Measurements from ENCODE around the gene LRRC31. TPM values are rescaled to one million over a fixed set of nuclear protein-coding genes. Genes with fewer than 3 reads are reported as not detected.

LRRC31 gene
- total RNA-seq, 1 donor from 2014 or later, result 0.07 TPM

GRCh38 chr3:169822540-169822939 is 47.2 kb downstream of the LRRC31 start:
- DNase-seq (ENCODE audit: low spot score), result no peak
- no peak overlapping the region for H3K27ac Mint-ChIP-seq
- H3K27me3 Mint-ChIP-seq (ENCODE audit: low read depth), result peaks cover 21% of the 10 kb centered on the region
- H3K36me3 Mint-ChIP-seq (ENCODE audit: low read depth), result no peaks in the 10 kb centered on the region
- no peaks in the 10 kb centered on the region for H3K4me1 Mint-ChIP-seq (ENCODE audit: low read depth)
- intact Hi-C loops (cut with micrococcal nuclease), result no loop called here
- H3K9me3 Mint-ChIP-seq, result no peaks in the 10 kb centered on the region
- H3K4me3 Mint-ChIP-seq (ENCODE audit: low read depth), result no peak overlapping the region

DNA sequence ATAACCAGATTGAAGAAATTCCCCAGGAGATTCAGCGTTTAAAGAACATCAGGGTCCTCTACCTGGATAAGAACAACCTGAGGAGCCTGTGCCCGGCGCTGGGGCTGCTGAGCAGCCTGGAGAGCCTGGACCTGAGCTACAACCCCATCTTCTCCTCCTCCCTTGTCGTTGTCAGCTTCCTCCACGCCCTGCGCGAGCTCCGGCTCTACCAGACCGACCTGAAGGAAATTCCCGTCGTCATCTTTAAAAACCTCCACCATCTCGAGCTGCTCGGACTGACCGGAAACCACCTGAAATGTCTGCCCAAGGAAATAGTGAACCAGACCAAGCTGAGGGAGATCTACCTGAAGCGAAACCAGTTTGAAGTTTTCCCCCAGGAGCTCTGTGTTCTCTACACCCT is 47.6 kb downstream of the LRRC31 start:
- no peak overlapping the region for H3K27ac Mint-ChIP-seq
- no peaks in the 10 kb centered on the region for H3K9me3 Mint-ChIP-seq
- H3K4me3 Mint-ChIP-seq (ENCODE audit: low read depth), result no peak overlapping the region
- no peaks in the 10 kb centered on the region for H3K4me1 Mint-ChIP-seq (ENCODE audit: low read depth)
- DNase-seq (ENCODE audit: low spot score), result no peak
- intact Hi-C loops (cut with micrococcal nuclease), result no loop called here
- H3K27me3 Mint-ChIP-seq (ENCODE audit: low read depth), result peaks cover 25% of the 10 kb centered on the region
- H3K36me3 Mint-ChIP-seq (ENCODE audit: low read depth), result no peaks in the 10 kb centered on the region

GRCh38 chr3:169818316-169818715 is 51.4 kb downstream of the LRRC31 start:
- intact Hi-C loops (cut with micrococcal nuclease), result no loop called here
- no peak overlapping the region for H3K27ac Mint-ChIP-seq
- peaks cover 24% of the 10 kb centered on the region for H3K9me3 Mint-ChIP-seq
- H3K36me3 Mint-ChIP-seq (ENCODE audit: low read depth), result peaks cover 12% of the 10 kb centered on the region
- H3K4me3 Mint-ChIP-seq (ENCODE audit: low read depth), result no peak overlapping the region
- H3K4me1 Mint-ChIP-seq (ENCODE audit: low read depth), result peaks cover 10% of the 10 kb centered on the region
- peaks cover 35% of the 10 kb centered on the region for H3K27me3 Mint-ChIP-seq (ENCODE audit: low read depth)
- no peak for DNase-seq (ENCODE audit: low spot score)

DNA sequence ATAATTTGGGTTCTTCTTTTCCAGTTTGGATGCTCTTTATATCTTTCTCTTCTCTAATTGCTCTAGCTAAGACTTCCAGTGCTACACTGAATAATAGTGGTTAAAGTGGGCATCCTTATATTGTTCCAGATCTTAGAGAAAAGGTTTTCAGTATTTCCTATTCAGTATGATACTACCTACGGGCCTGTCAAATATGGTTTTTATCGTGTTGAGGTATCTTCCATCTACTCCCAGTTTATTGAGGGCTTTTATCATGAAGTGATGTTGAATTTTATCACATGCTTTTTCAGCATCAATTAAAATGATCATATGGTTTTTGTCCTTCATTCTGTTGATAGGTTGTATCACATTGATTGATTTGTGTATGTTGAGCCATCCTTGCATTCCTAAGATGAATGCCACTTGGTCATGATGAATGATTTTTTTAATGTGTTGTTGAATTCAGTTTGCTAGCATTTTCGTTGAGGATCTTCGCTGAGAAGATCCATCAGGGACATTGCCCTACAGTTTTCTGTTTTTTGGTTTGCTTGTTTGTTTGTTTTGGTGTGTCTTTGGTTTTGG is 54.1 kb downstream of the LRRC31 start:
- Mint-ChIP-seq H3K27me3 (ENCODE audit: low read depth) (peaks cover 33% of the 10 kb centered on the region), H3K27ac (no peak overlapping the region), H3K36me3 (ENCODE audit: low read depth) (peaks cover 12% of the 10 kb centered on the region), H3K4me3 (ENCODE audit: low read depth) (no peak overlapping the region), H3K9me3 (peaks cover 24% of the 10 kb centered on the region), H3K4me1 (ENCODE audit: low read depth) (peaks cover 24% of the 10 kb centered on the region)
- no peak for DNase-seq (ENCODE audit: low spot score)
- intact Hi-C loops (cut with micrococcal nuclease), result no loop called here

- H3K27me3 Mint-ChIP-seq (ENCODE audit: low read depth), result peaks cover 22% of the 10 kb centered on the region
- H3K4me3 Mint-ChIP-seq (ENCODE audit: low read depth), result peak overlapping the region; percentile 87
- H3K9me3 Mint-ChIP-seq, result peaks cover 24% of the 10 kb centered on the region
- peak overlapping the region; percentile 95 for H3K27ac Mint-ChIP-seq
- H3K36me3 Mint-ChIP-seq (ENCODE audit: low read depth), result peaks cover 12% of the 10 kb centered on the region
- intact Hi-C loops (cut with micrococcal nuclease), result loop anchor here (1.0 to 5.0 kb wide), 5 partner anchors 41 to 367 kb away; partner anchors contain the start of genes MYNN, PHC3, SEC62 and TERC
- peaks cover 29% of the 10 kb centered on the region for H3K4me1 Mint-ChIP-seq (ENCODE audit: low read depth)
- DNase-seq (ENCODE audit: low spot score), result peak; percentile 74
These were observed 55.8 kb downstream of the LRRC31 start for GRCh38 chr3:169813757-169814517.

DNA sequence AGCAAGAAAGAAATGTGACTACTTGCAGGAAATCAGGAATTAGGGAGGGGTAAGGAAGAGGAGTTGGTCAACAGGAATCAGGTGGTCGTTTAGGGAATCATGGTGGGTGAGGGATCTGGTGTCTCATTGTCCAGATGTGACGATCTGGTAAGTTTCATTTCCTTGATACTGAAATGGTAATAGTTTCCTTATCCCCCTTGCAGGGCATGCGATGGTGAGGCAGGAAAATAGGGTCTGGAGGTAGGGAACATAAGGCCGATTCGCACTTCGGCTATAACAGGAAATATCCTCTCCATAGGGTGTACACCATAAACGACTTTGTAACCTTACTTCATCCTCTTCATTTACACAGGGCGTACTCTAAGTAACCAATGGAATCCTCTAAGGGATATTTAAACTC is 56.5 kb downstream of the LRRC31 start:
- peak overlapping the region; percentile 95 for H3K27ac Mint-ChIP-seq
- peaks cover 24% of the 10 kb centered on the region for H3K9me3 Mint-ChIP-seq
- peak overlapping the region; percentile 87 for H3K4me3 Mint-ChIP-seq (ENCODE audit: low read depth)
- peaks cover 13% of the 10 kb centered on the region for H3K36me3 Mint-ChIP-seq (ENCODE audit: low read depth)
- no peak for DNase-seq (ENCODE audit: low spot score)
- H3K27me3 Mint-ChIP-seq (ENCODE audit: low read depth), result peaks cover 21% of the 10 kb centered on the region
- peaks cover 34% of the 10 kb centered on the region for H3K4me1 Mint-ChIP-seq (ENCODE audit: low read depth)
- intact Hi-C loops (cut with micrococcal nuclease), result loop anchor here (1.0 to 5.0 kb wide), 5 partner anchors 40 to 368 kb away; partner anchors contain the start of genes MYNN, PHC3, SEC62 and TERC

GRCh38 chr3:169812332-169813235 is 57.2 kb downstream of the LRRC31 start, which contains the start of the genes LRRC34 and LRRIQ4:
Gene LRRC34, minus strand, starts transcription at chr3:169812904. Its CDS starts 356 bp downstream, at chr3:169812548.
Gene LRRIQ4, plus strand, starts transcription at chr3:169812870. Its CDS starts 9,052 bp downstream, at chr3:169821922.
- peak; percentile 66 for DNase-seq (ENCODE audit: low spot score)
- Mint-ChIP-seq H3K27me3 (ENCODE audit: low read depth) (peaks cover 15% of the 10 kb centered on the region), H3K27ac (peak within 1 kb of the TSS; percentile 95), H3K36me3 (ENCODE audit: low read depth) (peaks cover 14% of the 10 kb centered on the region), H3K9me3 (peaks cover 24% of the 10 kb centered on the region), H3K4me3 (ENCODE audit: low read depth) (peak within 1 kb of the TSS; percentile 87), H3K4me1 (ENCODE audit: low read depth) (peaks cover 37% of the 10 kb centered on the region)
- intact Hi-C loops (cut with micrococcal nuclease), result loop anchor here (1.0 to 5.0 kb wide), 5 partner anchors 39 to 368 kb away; partner anchors contain the start of genes MYNN, PHC3, SEC62 and TERC

DNA sequence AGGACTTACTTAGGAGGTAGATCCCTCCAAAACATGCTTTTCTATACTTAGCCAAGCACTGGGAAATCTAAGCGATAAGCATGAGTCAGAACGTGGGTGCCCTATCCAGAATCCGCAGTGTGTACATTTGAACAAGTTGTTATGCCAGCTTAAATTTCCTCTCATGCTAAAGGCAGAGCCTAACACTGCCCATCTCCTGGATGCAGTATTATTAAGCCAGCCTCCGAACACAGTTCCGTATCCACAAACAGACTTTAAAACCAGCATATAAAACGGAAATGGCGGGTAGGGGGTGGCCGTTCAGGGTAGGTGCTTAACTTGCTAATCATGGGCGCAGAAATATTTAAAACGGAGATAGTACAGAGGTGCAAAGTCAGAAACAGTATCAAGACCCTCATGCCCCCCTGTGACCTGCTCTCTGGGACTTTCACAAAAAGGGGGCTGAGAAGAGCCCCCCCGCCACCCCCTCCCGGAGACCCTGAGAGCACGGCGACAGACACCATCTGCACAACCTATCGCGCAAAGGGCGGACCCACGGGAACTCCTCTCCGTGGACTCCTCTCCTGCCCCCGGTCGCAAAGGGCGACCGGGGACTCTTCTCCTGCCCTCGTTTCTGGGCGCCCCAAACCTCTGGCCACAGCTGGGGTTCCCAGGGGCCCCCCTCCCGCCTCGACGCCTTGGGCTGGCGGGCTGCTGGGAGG is 58.0 kb downstream of the LRRC31 start:
- no peak for DNase-seq (ENCODE audit: low spot score)
- Mint-ChIP-seq H3K27ac (peak overlapping the region; percentile 80), H3K36me3 (ENCODE audit: low read depth) (peaks cover 14% of the 10 kb centered on the region), H3K27me3 (ENCODE audit: low read depth) (peaks cover 8% of the 10 kb centered on the region), H3K4me3 (ENCODE audit: low read depth) (peak overlapping the region; percentile 87), H3K9me3 (peaks cover 24% of the 10 kb centered on the region), H3K4me1 (ENCODE audit: low read depth) (peaks cover 37% of the 10 kb centered on the region)
- intact Hi-C loops (cut with micrococcal nuclease), result loop anchor here (2.0 to 5.0 kb wide), 4 partner anchors 47 to 369 kb away; partner anchors contain the start of genes PHC3, SEC62 and TERC

GRCh38 chr3:169809230-169809795 is 60.4 kb downstream of the LRRC31 start:
- no peak for DNase-seq (ENCODE audit: low spot score)
- H3K9me3 Mint-ChIP-seq, result peaks cover 1% of the 10 kb centered on the region
- peaks cover 10% of the 10 kb centered on the region for H3K36me3 Mint-ChIP-seq (ENCODE audit: low read depth)
- peak overlapping the region; percentile 10 for H3K4me3 Mint-ChIP-seq (ENCODE audit: low read depth)
- intact Hi-C loops (cut with micrococcal nuclease), result no loop called here
- peak overlapping the region; percentile 40 for H3K27ac Mint-ChIP-seq
- H3K4me1 Mint-ChIP-seq (ENCODE audit: low read depth), result peaks cover 36% of the 10 kb centered on the region
- H3K27me3 Mint-ChIP-seq (ENCODE audit: low read depth), result no peaks in the 10 kb centered on the region

DNA sequence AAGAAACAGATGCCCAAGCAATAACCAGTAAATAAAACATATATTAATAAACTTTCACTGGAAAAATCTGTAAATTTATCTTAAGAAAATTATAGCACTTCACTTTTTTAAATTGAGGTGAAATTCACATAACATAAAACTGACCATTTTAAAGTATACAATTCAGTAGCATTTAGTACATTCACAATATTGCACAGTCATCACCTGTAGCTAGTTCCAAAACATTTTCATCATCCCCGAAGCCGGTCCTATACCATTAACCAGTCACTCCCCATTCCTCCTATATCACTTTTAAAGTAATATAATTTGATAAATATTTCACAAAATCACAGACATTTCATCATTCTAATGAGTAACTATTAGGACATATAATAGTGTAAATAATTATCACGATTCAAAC is 65.1 kb downstream of the LRRC31 start:
- Mint-ChIP-seq H3K36me3 (ENCODE audit: low read depth) (peaks cover 23% of the 10 kb centered on the region), H3K4me3 (ENCODE audit: low read depth) (no peak overlapping the region), H3K9me3 (no peaks in the 10 kb centered on the region), H3K27ac (no peak overlapping the region), H3K27me3 (ENCODE audit: low read depth) (no peaks in the 10 kb centered on the region), H3K4me1 (ENCODE audit: low read depth) (peaks cover 13% of the 10 kb centered on the region)
- DNase-seq (ENCODE audit: low spot score), result no peak
- intact Hi-C loops (cut with micrococcal nuclease), result no loop called here

DNA sequence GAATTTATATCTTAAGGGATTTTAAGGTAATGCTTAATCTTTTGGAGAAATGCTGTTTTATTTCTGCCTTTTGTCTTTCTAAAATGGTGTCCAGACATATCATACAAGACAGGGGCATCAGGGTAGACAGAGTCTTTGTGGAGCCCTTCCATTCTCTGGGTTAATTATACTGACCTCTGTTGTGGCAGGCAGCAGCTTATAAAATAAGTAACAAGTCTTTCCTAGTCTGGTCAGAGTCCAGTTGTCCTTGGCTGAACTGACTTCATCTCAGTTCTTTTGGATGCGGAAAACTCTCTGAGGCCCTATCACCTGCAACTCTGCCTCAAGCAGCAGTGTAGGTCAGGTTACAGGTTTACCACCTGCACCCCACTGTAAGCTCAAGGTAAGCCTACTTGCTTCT is 77.4 kb downstream of the LRRC31 start:
- Mint-ChIP-seq H3K4me1 (ENCODE audit: low read depth) (peaks cover 18% of the 10 kb centered on the region), H3K27ac (no peak overlapping the region), H3K4me3 (ENCODE audit: low read depth) (no peak overlapping the region), H3K27me3 (ENCODE audit: low read depth) (no peaks in the 10 kb centered on the region), H3K9me3 (no peaks in the 10 kb centered on the region), H3K36me3 (ENCODE audit: low read depth) (peaks cover 48% of the 10 kb centered on the region)
- intact Hi-C loops (cut with micrococcal nuclease), result no loop called here
- no peak for DNase-seq (ENCODE audit: low spot score)

Measured in activated T-helper 2 cell treated with anti-CD3 and anti-CD28 coated beads, Interferon-gamma antibody, Interleukin-2, Interleukin-4, amounts not matched to agents 10 μg/mL and 5 μg/mL and 100 μg/mL, durations not matched to agents 14 hours and 24 hours and 36 hours (primary cell).